CD4-positive, alpha-beta T cell (primary cell): ENCODE data around the gene SLC38A9. TPM values are rescaled to one million over a fixed set of nuclear protein-coding genes. Genes with fewer than 3 reads are reported as not detected.

Source experiments
- ATAC-seq: fragments of 200-7000 bp; cut with Tn5 transposase; one replicate; pipeline ENCODE4 v1.10.0; 2022; ENCODE audit warnings: mild to moderate bottlenecking; ENCODE audit not compliant: poor library complexity
- CTCF ChIA-PET: fragments of 350-600 bp; sonication (Branson Sonifier 250); formaldehyde crosslinking; loops from one replicate; lab custom pipeline; 2021; ENCODE audit warnings: antibody characterized with exemption, inconsistent platforms; lab: Charles Lee
- POLR2A ChIA-PET: fragments of 350-600 bp; sonication (Branson Sonifier 250); formaldehyde crosslinking; loops from one replicate; lab custom pipeline; 2021; ENCODE audit warnings: antibody characterized with exemption, inconsistent platforms; lab: Charles Lee
- DNase-seq, 14 experiments: peaks; one replicate each; pipeline ENCODE4 v3.0.0-alpha.2; 2013 to 2020; ENCODE audit warnings: mixed read lengths in 2 of 14
- H3K27ac ChIP-seq, 2 donors: one replicate each; pipeline versions ENCODE4 v1.5.1 to v1.7.0; 2013; ENCODE audit warnings: low read length in 2 of 2, low read depth in 1 of 2, mild to moderate bottlenecking in 1 of 2
- H3K27me3 ChIP-seq, 2 experiments: 1 replicate in 1 of 2; 2 replicates in 1 of 2; pipeline versions ENCODE4 v1.6.1 to v1.7.0; 2013; ENCODE audit warnings: low read length in 2 of 2, control low read depth in 1 of 2, mild to moderate bottlenecking in 1 of 2, moderate library complexity in 1 of 2; ENCODE audit not compliant: insufficient read depth in 2 of 2, control insufficient read depth in 1 of 2
- H3K36me3 ChIP-seq: one replicate; pipeline ENCODE4 v1.6.1; 2013; ENCODE audit warnings: low read length, control low read depth; ENCODE audit not compliant: insufficient read depth
- H3K4me1 ChIP-seq: one replicate; pipeline ENCODE4 v1.6.1; 2013; ENCODE audit warnings: low read length, control low read depth; ENCODE audit not compliant: insufficient read depth
- H3K4me3 ChIP-seq: one replicate; pipeline ENCODE4 v1.5.1; 2013; ENCODE audit warnings: mild to moderate bottlenecking, low read length, moderate library complexity
- H3K9me3 ChIP-seq, 2 experiments: 1 replicate in 1 of 2; 2 replicates in 1 of 2; pipeline versions ENCODE4 v1.6.1 to v1.7.0; 2013; ENCODE audit warnings: low read length in 2 of 2, mild to moderate bottlenecking in 2 of 2, control low read depth in 1 of 2, moderate library complexity in 1 of 2; ENCODE audit not compliant: control insufficient read depth in 1 of 2, insufficient read depth in 1 of 2
- H3K27ac Mint-ChIP-seq: one replicate; pipeline ENCODE4 v1.8.0; 2020; ENCODE audit warnings: mixed read lengths
- H3K27me3 Mint-ChIP-seq: one replicate; pipeline ENCODE4 v1.8.0; 2021; ENCODE audit warnings: mixed read lengths
- H3K36me3 Mint-ChIP-seq: one replicate; pipeline ENCODE4 v1.8.0; 2021; ENCODE audit warnings: low read depth, mixed read lengths
- H3K4me1 Mint-ChIP-seq: one replicate; pipeline ENCODE4 v1.8.0; 2021; ENCODE audit warnings: low read depth, mixed read lengths
- H3K4me3 Mint-ChIP-seq: one replicate; pipeline ENCODE4 v1.8.0; 2020; ENCODE audit warnings: mild to moderate bottlenecking, mixed read lengths
- H3K9me3 Mint-ChIP-seq: one replicate; pipeline ENCODE4 v1.8.0; 2020; ENCODE audit warnings: mixed read lengths
- CTCF ChIP-seq: fragments of 200-600 bp; IDR thresholded peaks from one replicate; pipeline ENCODE4 v1.8.0; 2022; ENCODE audit warnings: antibody characterized with exemption, mild to moderate bottlenecking
- intact Hi-C, 2 experiments: fragments of 100-400 bp; cut with DNase I in 1 of 2; cut with micrococcal nuclease in 1 of 2; formaldehyde crosslinking; loops; one replicate each; pipeline versions ENCODE4 v1.15.1 to v1.9.0; 2023 to 2025; cut with DNase I, micrococcal nuclease
- total RNA-seq, 174 experiments: library from RNA in 2 of 174; stranded (reverse) in 2 of 174; gene quantifications; one replicate each; pipeline ENCODE4 v1.2.3 and lab custom pipeline; 2021 to 2026

SLC38A9 gene
- total RNA-seq, 2 experiments from 2014 or later, result 10.0 to 10.3 TPM

DNA sequence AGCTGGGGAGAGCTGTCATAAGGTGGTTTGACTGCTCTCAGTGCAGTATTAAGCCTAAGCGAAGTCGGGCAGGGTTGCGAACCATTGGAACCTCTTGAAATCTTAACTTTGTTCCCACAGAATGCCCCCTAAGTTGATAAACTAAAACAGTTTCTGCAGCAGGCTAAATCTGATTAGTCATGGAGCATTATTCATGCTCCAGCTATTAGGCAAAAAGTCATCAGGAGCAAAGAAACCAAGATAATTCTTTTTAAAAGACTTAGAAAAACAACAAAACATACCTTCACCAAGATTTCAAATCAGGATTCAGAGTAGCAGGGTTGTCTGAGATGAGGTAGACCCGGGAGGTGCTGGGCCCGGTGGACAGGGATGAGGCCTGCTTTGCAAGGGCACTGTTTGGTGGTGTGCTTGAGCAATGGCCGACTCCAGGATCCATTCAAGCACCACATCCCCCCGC lies 107.5 kb downstream of the SLC38A9 start:
- Histone ChIP-seq H3K36me3 (no peaks in the 10 kb centered on the region), H3K27ac (no peak overlapping the region), H3K4me1 (peaks cover 19% of the 10 kb centered on the region), H3K27me3 (no peaks in the 10 kb centered on the region), H3K4me3 (no peak overlapping the region), H3K9me3 (no peaks in the 10 kb centered on the region)
- intact Hi-C loops, result no loop called here
- H3K4me1 Mint-ChIP-seq, result peaks cover 28% of the 10 kb centered on the region
- no peak overlapping the region for H3K4me3 Mint-ChIP-seq
- no peak overlapping the region for H3K27ac Mint-ChIP-seq
- no peaks in the 10 kb centered on the region for H3K9me3 Mint-ChIP-seq
- ChIA-PET CTCF (no interaction called here), POLR2A (no interaction called here)
- no peak for DNase-seq
- no peak for TF ChIP-seq CTCF
- H3K27me3 Mint-ChIP-seq, result no peaks in the 10 kb centered on the region
- no peak for ATAC-seq
- H3K36me3 Mint-ChIP-seq, result no peaks in the 10 kb centered on the region

DNA sequence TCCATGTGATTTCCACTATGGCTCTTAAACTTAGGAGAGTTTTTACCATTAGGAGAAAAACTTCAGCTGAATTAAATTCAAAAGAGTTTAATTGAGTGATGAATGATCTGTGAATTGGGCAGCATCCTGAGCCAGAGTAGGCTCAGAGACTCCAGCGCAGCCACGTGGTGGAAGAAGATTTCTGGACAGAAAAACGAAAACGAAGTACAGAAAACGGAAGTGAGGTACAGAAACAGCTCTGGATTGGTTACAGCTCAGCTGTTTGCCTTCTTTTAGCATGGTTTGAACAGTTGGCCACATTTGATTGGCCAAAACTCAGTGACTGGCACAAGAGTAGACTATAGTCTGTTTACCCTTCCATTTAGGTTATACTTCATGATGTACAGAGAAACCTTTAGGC lies 108.2 kb downstream of the SLC38A9 start:
- H3K36me3 ChIP-seq, result no peaks in the 10 kb centered on the region
- no peak overlapping the region for H3K27ac Mint-ChIP-seq
- no peak overlapping the region for H3K4me3 Mint-ChIP-seq
- no peak overlapping the region for H3K27ac ChIP-seq
- H3K9me3 ChIP-seq, result no peaks in the 10 kb centered on the region
- intact Hi-C loops, result no loop called here
- H3K9me3 Mint-ChIP-seq, result no peaks in the 10 kb centered on the region
- H3K4me1 Mint-ChIP-seq, result peaks cover 28% of the 10 kb centered on the region
- POLR2A ChIA-PET, result no interaction called here
- CTCF ChIA-PET, result no interaction called here
- no peak for TF ChIP-seq CTCF
- peaks cover 19% of the 10 kb centered on the region for H3K4me1 ChIP-seq
- H3K4me3 ChIP-seq, result no peak overlapping the region
- H3K36me3 Mint-ChIP-seq, result no peaks in the 10 kb centered on the region
- H3K27me3 ChIP-seq, result no peaks in the 10 kb centered on the region
- ATAC-seq (no peak), DNase-seq (no peak)
- no peaks in the 10 kb centered on the region for H3K27me3 Mint-ChIP-seq

- Histone ChIP-seq H3K36me3 (no peaks in the 10 kb centered on the region), H3K4me1 (peaks cover 19% of the 10 kb centered on the region), H3K27me3 (no peaks in the 10 kb centered on the region), H3K27ac (no peak overlapping the region), H3K4me3 (no peak overlapping the region), H3K9me3 (no peaks in the 10 kb centered on the region)
- H3K4me1 Mint-ChIP-seq, result peaks cover 28% of the 10 kb centered on the region
- no peak for ATAC-seq
- H3K27me3 Mint-ChIP-seq, result no peaks in the 10 kb centered on the region
- peak overlapping the region; percentile 52 for H3K27ac Mint-ChIP-seq
- ChIA-PET POLR2A (interaction anchor here (0.7 kb wide), 1 partner anchor 182 kb away, joined by 5 read pairs; no protein-coding TSS in a partner anchor), CTCF (no interaction called here)
- H3K36me3 Mint-ChIP-seq, result no peaks in the 10 kb centered on the region
- no peak for TF ChIP-seq CTCF
- no peak for DNase-seq
- intact Hi-C loops, result no loop called here
- no peak overlapping the region for H3K4me3 Mint-ChIP-seq
- H3K9me3 Mint-ChIP-seq, result no peaks in the 10 kb centered on the region
Measured at GRCh38 chr5:55601628-55602027, 110.5 kb downstream of the SLC38A9 start.
